HEK293T (cell line): Measurements from ENCODE around the gene CLEC4E.

Experiments used
- ARNT ChIP-seq: fragments of 450-650 bp; IDR thresholded peaks from 2 replicates; pipeline ENCODE4 v1.6.1; 2017; ENCODE audit warnings: mild to moderate bottlenecking
- BHLHE40 ChIP-seq: fragments of 450-650 bp; IDR thresholded peaks from 2 replicates; pipeline ENCODE4 v1.6.1; 2016; ENCODE audit warnings: mild to moderate bottlenecking, moderate library complexity, borderline replicate concordance
- CTBP1 ChIP-seq: fragments of 450-650 bp; IDR thresholded peaks from 2 replicates; pipeline ENCODE4 v1.6.1; 2016; ENCODE audit warnings: borderline replicate concordance
- ELF4 ChIP-seq: fragments of 450-650 bp; IDR thresholded peaks from 2 replicates; pipeline ENCODE4 v1.6.1; 2017; ENCODE audit warnings: antibody characterized with exemption
- FOXK2 ChIP-seq: fragments of 450-650 bp; IDR thresholded peaks from 2 replicates; pipeline ENCODE4 v1.6.1; 2016; ENCODE audit warnings: mild to moderate bottlenecking
- FOXM1 ChIP-seq: fragments of 450-650 bp; IDR thresholded peaks from 2 replicates; pipeline ENCODE4 v1.6.1; 2017; ENCODE audit warnings: mild to moderate bottlenecking, borderline replicate concordance
- HDGF ChIP-seq: fragments of 450-650 bp; IDR thresholded peaks from 2 replicates; pipeline ENCODE4 v1.6.1; 2017; ENCODE audit warnings: antibody characterized with exemption, borderline replicate concordance
- L3MBTL2 ChIP-seq: fragments of 450-650 bp; conservative IDR thresholded peaks from 2 replicates; pipeline ENCODE4 v1.6.1; 2016; ENCODE audit warnings: mild to moderate bottlenecking
- LEF1 ChIP-seq: fragments of 450-650 bp; IDR thresholded peaks from 2 replicates; pipeline ENCODE4 v1.6.1; 2017; ENCODE audit warnings: mild to moderate bottlenecking, borderline replicate concordance
- PKNOX1 ChIP-seq: fragments of 450-650 bp; IDR thresholded peaks from 2 replicates; pipeline ENCODE4 v1.6.1; 2016
- SP1 ChIP-seq: fragments of 450-650 bp; IDR thresholded peaks from 2 replicates; pipeline ENCODE4 v1.6.1; 2017
- TARDBP ChIP-seq: fragments of 450-650 bp; IDR thresholded peaks from 2 replicates; pipeline ENCODE4 v1.6.1; 2016

GRCh38 chr12:8556531-8557097 is 15.9 kb upstream of the CLEC4E start:
- TF ChIP-seq SP1 = no peak
- no peak for TF ChIP-seq L3MBTL2
- no peak for TF ChIP-seq PKNOX1
- no peak for TF ChIP-seq LEF1
- no peak for TF ChIP-seq TARDBP
- no peak for TF ChIP-seq ELF4
- TF ChIP-seq BHLHE40 = no peak
- TF ChIP-seq FOXK2 = no peak
- TF ChIP-seq FOXM1 = no peak
- TF ChIP-seq CTBP1 = no peak
- no peak for TF ChIP-seq ARNT
- TF ChIP-seq HDGF = no peak
